Liver (tissue), 9 donors: ENCODE data around the gene PAX7. TPM values are rescaled to one million over a fixed set of nuclear protein-coding genes. Genes with fewer than 3 reads are reported as not detected.

Experiments used
- DNase-seq: peaks from one replicate; pipeline ENCODE4 v3.0.0-alpha.2; 2017; ENCODE audit warnings: low spot score
- H3K27ac ChIP-seq, 2 donors: one replicate each; pipeline ENCODE4 v1.7.0; 2013; ENCODE audit warnings: inconsistent platforms in 2 of 2, low read length in 2 of 2, control low read depth in 1 of 2, low read depth in 1 of 2, mild to moderate bottlenecking in 1 of 2
- H3K27me3 ChIP-seq, 4 donors: one replicate each; pipeline versions ENCODE4 v1.6.1 to v1.7.0; 2013; ENCODE audit warnings: low read length in 3 of 4, inconsistent platforms in 1 of 4, mild to moderate bottlenecking in 1 of 4, moderate library complexity in 1 of 4; ENCODE audit not compliant: control insufficient read depth in 4 of 4, insufficient read depth in 4 of 4
- H3K36me3 ChIP-seq, 4 donors: one replicate each; pipeline versions ENCODE4 v1.6.1 to v1.7.0; 2013; ENCODE audit warnings: low read length in 3 of 4, mild to moderate bottlenecking in 3 of 4, low read depth in 1 of 4, moderate library complexity in 1 of 4; ENCODE audit not compliant: control insufficient read depth in 4 of 4, insufficient read depth in 3 of 4
- H3K4me1 ChIP-seq, 4 donors: one replicate each; pipeline versions ENCODE4 v1.6.1 to v1.7.0; 2013; ENCODE audit warnings: low read length in 3 of 4, mild to moderate bottlenecking in 3 of 4, moderate library complexity in 1 of 4; ENCODE audit not compliant: control insufficient read depth in 4 of 4, insufficient read depth in 4 of 4
- H3K4me3 ChIP-seq, 3 donors: one replicate each; pipeline versions ENCODE4 v1.6.1 to v1.7.0; 2013; ENCODE audit warnings: low read length in 3 of 3, control low read depth in 1 of 3, low read depth in 1 of 3, mild to moderate bottlenecking in 1 of 3
- H3K9ac ChIP-seq, 2 donors: one replicate each; pipeline ENCODE4 v1.7.0; 2013; ENCODE audit warnings: low read length in 2 of 2, mild to moderate bottlenecking in 2 of 2, moderate library complexity in 2 of 2, control low read depth in 1 of 2, low read depth in 1 of 2
- H3K9me3 ChIP-seq, 4 donors: one replicate each; pipeline versions ENCODE4 v1.6.1 to v1.7.0; 2013; ENCODE audit warnings: low read length in 3 of 4; ENCODE audit not compliant: control insufficient read depth in 4 of 4
- ATF3 ChIP-seq: IDR thresholded peaks from 2 replicates; pipeline ENCODE4 v1.6.1; 2016; ENCODE audit warnings: antibody characterized with exemption
- CTCF ChIP-seq: fragments of 150-350 bp; IDR thresholded peaks from 2 replicates; pipeline ENCODE4 v1.5.1; 2017; ENCODE audit warnings: improper control_type of control experiment, low read depth, low read length; ENCODE audit not compliant: missing input control
- EGR1 ChIP-seq, 2 donors: IDR thresholded peaks; 2 replicates each; pipeline ENCODE4 v1.6.1; 2016 to 2018; ENCODE audit warnings: antibody characterized with exemption in 2 of 2, low read depth in 2 of 2
- FOXA1 ChIP-seq: IDR thresholded peaks from 2 replicates; pipeline ENCODE4 v1.6.1; 2016; ENCODE audit warnings: antibody characterized with exemption
- HNF4A ChIP-seq, 2 donors: conservative IDR thresholded peaks; 2 replicates each; pipeline ENCODE4 v1.6.1; 2016; ENCODE audit warnings: antibody characterized with exemption in 2 of 2, mild to moderate bottlenecking in 2 of 2
- JUND ChIP-seq, 2 donors: IDR thresholded peaks; 2 replicates each; pipeline ENCODE4 v1.6.1; 2016; ENCODE audit warnings: antibody characterized with exemption in 2 of 2
- NR2F2 ChIP-seq: IDR thresholded peaks from 2 replicates; pipeline ENCODE4 v1.6.1; 2016; ENCODE audit warnings: antibody characterized with exemption
- RAD21 ChIP-seq, 2 donors: IDR thresholded peaks; 2 replicates each; pipeline ENCODE4 v1.6.1; 2016; ENCODE audit warnings: antibody characterized with exemption in 2 of 2, mild to moderate bottlenecking in 2 of 2
- RXRA ChIP-seq, 2 donors: IDR thresholded peaks; 2 replicates each; pipeline ENCODE4 v1.6.1; 2017 to 2018; ENCODE audit warnings: antibody characterized with exemption in 2 of 2, mild to moderate bottlenecking in 1 of 2
- SP1 ChIP-seq: IDR thresholded peaks from 2 replicates; pipeline ENCODE4 v1.6.1; 2018; ENCODE audit warnings: antibody characterized with exemption, mild to moderate bottlenecking
- TAF1 ChIP-seq: conservative IDR thresholded peaks from 2 replicates; pipeline ENCODE4 v1.6.1; 2016; ENCODE audit warnings: antibody characterized with exemption, mild to moderate bottlenecking
- ZBTB33 ChIP-seq: IDR thresholded peaks from 2 replicates; pipeline ENCODE4 v1.6.1; 2016; ENCODE audit warnings: antibody characterized with exemption
- WGBS: extraction: QIAGEN DNeasy Blood & Tissue Kit; methylation state at CpG from one replicate; pipeline ENCODE4 v1.1.7; 2013; 5-methylcytosine and 5-hydroxymethylcytosine counted together
- polyA plus RNA-seq, 2 donors: library from polyadenylated mRNA; stranded (reverse) in 1 of 2; unstranded in 1 of 2; fragments of 200-250 nt in 1 of 2; fragments of >200 nt in 1 of 2; fragmentation: Nextera tagmentation in 1 of 2; extraction: Ambion mirVana in 1 of 2; gene quantifications; one replicate each; pipeline versions ENCODE4 v1.2.1 to v1.2.3, GENCODE V29; 2013 to 2015
- total RNA-seq, 2 donors: library from RNA; depleted of rRNA; stranded (reverse); fragments of >200 nt; gene quantifications; one replicate each; pipeline ENCODE4 v1.2.3, GENCODE V29; 2014
- TF ChIP-seq, protein P1 (sequence below): IDR thresholded peaks from 2 replicates; pipeline ENCODE4 v1.6.1; 2016; ENCODE audit warnings: antibody characterized with exemption, mild to moderate bottlenecking
- TF ChIP-seq, protein P2 (sequence below): IDR thresholded peaks from 2 replicates; pipeline ENCODE4 v1.6.1; 2016; ENCODE audit warnings: antibody characterized with exemption
- donor health status: healthy.
- donor health status: healthy.
- donor health status: healthy.
- donor health status: healthy.
- donor health status: healthy.

PAX7 gene
- total and polyA plus RNA-seq, 4 donors: not detected

DNA sequence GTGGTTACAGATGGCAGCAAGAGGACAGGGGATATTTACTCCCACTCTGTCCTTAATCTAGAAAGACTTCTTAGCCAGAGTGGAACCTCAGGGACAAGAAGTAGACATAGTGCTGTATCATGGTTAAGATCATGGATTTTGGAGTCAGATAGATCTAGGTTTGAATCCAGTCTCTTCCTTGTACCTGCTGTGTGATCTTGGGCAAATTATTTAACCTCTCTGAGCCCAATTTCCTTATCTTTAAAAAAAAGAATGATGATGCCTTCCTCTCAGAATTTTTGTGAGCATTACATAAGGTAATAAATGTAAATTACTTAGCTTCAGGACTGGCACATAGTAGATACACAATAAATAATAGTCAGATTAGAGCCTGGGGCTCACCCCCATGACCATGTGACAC, 150.4 kb downstream of the PAX7 start:
- Histone ChIP-seq H3K27ac (no peak overlapping the region), H3K36me3 (no peaks in the 10 kb centered on the region), H3K27me3 (no peaks in the 10 kb centered on the region), H3K9ac (no peak overlapping the region), H3K4me3 (no peak overlapping the region), H3K4me1 (no peaks in the 10 kb centered on the region), H3K9me3 (no peaks in the 10 kb centered on the region)
- no peak for DNase-seq
- TF ChIP-seq, protein P1, sequence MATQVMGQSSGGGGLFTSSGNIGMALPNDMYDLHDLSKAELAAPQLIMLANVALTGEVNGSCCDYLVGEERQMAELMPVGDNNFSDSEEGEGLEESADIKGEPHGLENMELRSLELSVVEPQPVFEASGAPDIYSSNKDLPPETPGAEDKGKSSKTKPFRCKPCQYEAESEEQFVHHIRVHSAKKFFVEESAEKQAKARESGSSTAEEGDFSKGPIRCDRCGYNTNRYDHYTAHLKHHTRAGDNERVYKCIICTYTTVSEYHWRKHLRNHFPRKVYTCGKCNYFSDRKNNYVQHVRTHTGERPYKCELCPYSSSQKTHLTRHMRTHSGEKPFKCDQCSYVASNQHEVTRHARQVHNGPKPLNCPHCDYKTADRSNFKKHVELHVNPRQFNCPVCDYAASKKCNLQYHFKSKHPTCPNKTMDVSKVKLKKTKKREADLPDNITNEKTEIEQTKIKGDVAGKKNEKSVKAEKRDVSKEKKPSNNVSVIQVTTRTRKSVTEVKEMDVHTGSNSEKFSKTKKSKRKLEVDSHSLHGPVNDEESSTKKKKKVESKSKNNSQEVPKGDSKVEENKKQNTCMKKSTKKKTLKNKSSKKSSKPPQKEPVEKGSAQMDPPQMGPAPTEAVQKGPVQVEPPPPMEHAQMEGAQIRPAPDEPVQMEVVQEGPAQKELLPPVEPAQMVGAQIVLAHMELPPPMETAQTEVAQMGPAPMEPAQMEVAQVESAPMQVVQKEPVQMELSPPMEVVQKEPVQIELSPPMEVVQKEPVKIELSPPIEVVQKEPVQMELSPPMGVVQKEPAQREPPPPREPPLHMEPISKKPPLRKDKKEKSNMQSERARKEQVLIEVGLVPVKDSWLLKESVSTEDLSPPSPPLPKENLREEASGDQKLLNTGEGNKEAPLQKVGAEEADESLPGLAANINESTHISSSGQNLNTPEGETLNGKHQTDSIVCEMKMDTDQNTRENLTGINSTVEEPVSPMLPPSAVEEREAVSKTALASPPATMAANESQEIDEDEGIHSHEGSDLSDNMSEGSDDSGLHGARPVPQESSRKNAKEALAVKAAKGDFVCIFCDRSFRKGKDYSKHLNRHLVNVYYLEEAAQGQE: no peak
- TF ChIP-seq JUND (IDR thresholded peaks at IDR 0.05) (no peak), RXRA (IDR thresholded peaks at IDR 0.05) (no peak), TAF1 (no peak), FOXA1 (no peak), HNF4A (conservative IDR thresholded peaks at IDR 0.05) (no peak), ATF3 (no peak), ZBTB33 (no peak), CTCF (no peak), NR2F2 (no peak)
- TF ChIP-seq, protein P2, sequence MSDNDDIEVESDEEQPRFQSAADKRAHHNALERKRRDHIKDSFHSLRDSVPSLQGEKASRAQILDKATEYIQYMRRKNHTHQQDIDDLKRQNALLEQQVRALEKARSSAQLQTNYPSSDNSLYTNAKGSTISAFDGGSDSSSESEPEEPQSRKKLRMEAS: no peak

- 83% methylated on average over 28 of the region's 28 CpGs for WGBS
- H3K27me3 ChIP-seq: no peaks in the 10 kb centered on the region
- H3K9ac ChIP-seq: no peak overlapping the region
- no peak for DNase-seq
- no peak overlapping the region for H3K4me3 ChIP-seq
- no peaks in the 10 kb centered on the region for H3K4me1 ChIP-seq
- H3K36me3 ChIP-seq: no peaks in the 10 kb centered on the region
- no peak overlapping the region for H3K27ac ChIP-seq
- no peaks in the 10 kb centered on the region for H3K9me3 ChIP-seq
- no peak for TF ChIP-seq EGR1 (IDR thresholded peaks at IDR 0.05; ENCODE audit: low read depth in 2 of 2)
- TF ChIP-seq CTCF: no peak
- no peak for TF ChIP-seq ZBTB33
- no peak for TF ChIP-seq SP1
- TF ChIP-seq RXRA (IDR thresholded peaks at IDR 0.05): no peak
- no peak for TF ChIP-seq ATF3
- TF ChIP-seq RAD21 (IDR thresholded peaks at IDR 0.05): no peak
- no peak for TF ChIP-seq JUND (IDR thresholded peaks at IDR 0.05)
- TF ChIP-seq, protein P2: no peak
Observed at GRCh38 chr1:18783705-18784481, 153.2 kb downstream of the PAX7 start.
